ENCODE results near the gene LRCOL1. TPM values are rescaled to one million over a fixed set of nuclear protein-coding genes. Genes with fewer than 3 reads are reported as not detected.

The LRCOL1 gene
- total and polyA plus RNA-seq, 2 of the 8 experiments (the other 6 are each of a cell fraction or from before 2014, with no cell fraction given): not detected

GRCh38 chr12:132566516-132567131, 43.8 kb downstream of the LRCOL1 start:
- Histone ChIP-seq H3K27ac (ENCODE audit: low read depth, low read length) (no peak overlapping the region), H2BK5ac (ENCODE audit: low read depth, low read length) (no peak overlapping the region), H4K5ac (ENCODE audit: insufficient read length, low read depth, low read length) (no peak overlapping the region), H4K8ac (ENCODE audit: extremely low read depth, insufficient read depth, low read length) (no peak overlapping the region; the same call in 1 of the 2 replicates), H4K20me1 (replicated peaks in 1 of 2; ENCODE audit: control insufficient read depth in 1 of 2, insufficient read depth in 2 of 2, low read length in 2 of 2) (peaks cover 45 to 56% of the 10 kb centered on the region in 2 experiments), H3K4me2 (ENCODE audit: insufficient read depth in 1 of 2, low read depth in 2 of 2, low read length in 2 of 2) (no peak overlapping the region), H3K56ac (replicated peaks; ENCODE audit: insufficient read length, low read depth, low read length) (no peak overlapping the region), H2BK20ac (ENCODE audit: low read length) (no peak overlapping the region), H3K23me2 (ENCODE audit: low read depth, low read length) (no peaks in the 10 kb centered on the region; the same call in 1 of the 2 replicates), H2BK15ac (ENCODE audit: low read length) (no peak overlapping the region), H3K4me1 (replicated peaks in 1 of 4; ENCODE audit: control insufficient read depth in 3 of 4, insufficient read depth in 4 of 4, low read length in 3 of 4) (peaks cover 0 to 6% (median 4%) of the 10 kb centered on the region in 4 experiments; a peak in 5 of 7 replicates), H3K18ac (ENCODE audit: extremely low read depth, low read length) (no peak overlapping the region), H3K27me3 (replicated peaks in 1 of 4; ENCODE audit: control insufficient read depth in 3 of 4, extremely low read depth in 1 of 4, insufficient read depth in 3 of 4, low read length in 3 of 4) (peaks cover 0 to 5% (median 1%) of the 10 kb centered on the region in 4 experiments; a peak in 3 of 7 replicates), H3K23ac (ENCODE audit: insufficient read length) (no peak overlapping the region), H4K91ac (replicated peaks; ENCODE audit: insufficient read length, low read length) (no peak overlapping the region), H3K9ac (replicated peaks in 1 of 4; ENCODE audit: extremely low read depth in 1 of 4, low read depth in 3 of 4, low read length in 3 of 4) (no peak overlapping the region), H3K4me3 (ENCODE audit: extremely low read depth in 1 of 4, insufficient read depth in 2 of 4, low read depth in 3 of 4, low read length in 4 of 4) (no peak overlapping the region), H3K9me3 (ENCODE audit: insufficient read depth in 2 of 2, low read depth in 1 of 2, low read length in 1 of 2) (no peaks in the 10 kb centered on the region), H2AK5ac (ENCODE audit: low read depth, low read length) (no peak overlapping the region), H3K79me2 (ENCODE audit: control insufficient read depth in 1 of 2, insufficient read depth in 2 of 2, low read length in 2 of 2) (peaks cover 11 to 39% of the 10 kb centered on the region in 2 experiments), H2AFZ (ENCODE audit: low read length) (no peak overlapping the region), H2BK12ac (ENCODE audit: low read depth, low read length) (no peak overlapping the region), H2BK120ac (replicated peaks; ENCODE audit: low read depth, low read length) (no peak overlapping the region), H3K36me3 (ENCODE audit: control insufficient read depth in 2 of 4, insufficient read depth in 4 of 4, low read length in 3 of 4) (peaks cover 0 to 26% (median 10%) of the 10 kb centered on the region in 4 experiments; a peak in 4 of 8 replicates), H3K4ac (replicated peaks; ENCODE audit: insufficient read length, low read depth, low read length) (no peak overlapping the region), H3K79me1 (ENCODE audit: low read depth, low read length) (peaks cover 28% of the 10 kb centered on the region), H3K14ac (ENCODE audit: insufficient read length) (no peak overlapping the region)
- POLR2A ChIA-PET (ENCODE audit: partially characterized antibody): interaction anchor here (0.7 to 8.7 kb wide), 6 partner anchors 10 to 155 kb away, joined by 3 to 60 read pairs (median 3); no protein-coding TSS in a partner anchor
- DNase-seq (ENCODE audit: low read depth in 1 of 2, low spot score in 2 of 2): no peak
- TF ChIP-seq CTBP2 (IDR thresholded peaks at IDR 0.05; ENCODE audit: borderline replicate concordance, insufficient read depth, insufficient read length, low read length) (no peak), NANOG (IDR thresholded peaks at IDR 0.05; ENCODE audit: insufficient read depth, low read depth, low read length, poor library complexity, severe bottlenecking) (no peak)
- 96% methylated on average over 25 of the region's 25 CpGs; no CpG with 5 or more reads in 1 of the 2 experiments for WGBS, 2 experiments (ENCODE audit: extremely low coverage in 1 of 2, insufficient coverage in 1 of 2, insufficient read length in 1 of 2, insufficient replicate concordance in 2 of 2, low coverage in 1 of 2, low lambda C conversion rate in 2 of 2, missing lambda C conversion rate in 1 of 2)
- FAIRE-seq: no peak
- CTCF ChIA-PET (ENCODE audit: partially characterized antibody): interaction anchor here (0.9 to 3.0 kb wide), 6 partner anchors 11 to 151 kb away, joined by 3 to 15 read pairs (median 4); no protein-coding TSS in a partner anchor

Measured in H1 (cell line).